Measurements from ENCODE around the gene AKNAD1.

DNA sequence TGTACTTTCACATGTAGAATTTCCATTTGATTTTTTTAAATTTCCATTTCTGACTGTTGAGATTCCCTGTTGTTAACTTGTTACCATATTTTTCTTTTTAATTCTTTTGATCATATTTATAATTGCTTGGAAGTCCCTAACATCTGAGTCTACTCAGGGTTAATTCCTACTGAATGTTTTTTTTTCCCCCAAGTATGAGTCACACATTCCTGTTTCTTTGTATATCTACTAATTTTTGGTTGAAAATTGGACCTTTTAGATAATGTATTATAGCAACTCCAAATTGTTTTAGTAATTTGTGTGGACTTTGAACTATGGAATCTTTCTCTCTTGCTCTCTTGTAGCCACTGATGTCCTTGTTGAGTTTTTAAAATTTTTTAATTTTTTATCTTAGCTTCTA is 55.8 kb downstream of the AKNAD1 start:
- TF ChIP-seq, protein P1, sequence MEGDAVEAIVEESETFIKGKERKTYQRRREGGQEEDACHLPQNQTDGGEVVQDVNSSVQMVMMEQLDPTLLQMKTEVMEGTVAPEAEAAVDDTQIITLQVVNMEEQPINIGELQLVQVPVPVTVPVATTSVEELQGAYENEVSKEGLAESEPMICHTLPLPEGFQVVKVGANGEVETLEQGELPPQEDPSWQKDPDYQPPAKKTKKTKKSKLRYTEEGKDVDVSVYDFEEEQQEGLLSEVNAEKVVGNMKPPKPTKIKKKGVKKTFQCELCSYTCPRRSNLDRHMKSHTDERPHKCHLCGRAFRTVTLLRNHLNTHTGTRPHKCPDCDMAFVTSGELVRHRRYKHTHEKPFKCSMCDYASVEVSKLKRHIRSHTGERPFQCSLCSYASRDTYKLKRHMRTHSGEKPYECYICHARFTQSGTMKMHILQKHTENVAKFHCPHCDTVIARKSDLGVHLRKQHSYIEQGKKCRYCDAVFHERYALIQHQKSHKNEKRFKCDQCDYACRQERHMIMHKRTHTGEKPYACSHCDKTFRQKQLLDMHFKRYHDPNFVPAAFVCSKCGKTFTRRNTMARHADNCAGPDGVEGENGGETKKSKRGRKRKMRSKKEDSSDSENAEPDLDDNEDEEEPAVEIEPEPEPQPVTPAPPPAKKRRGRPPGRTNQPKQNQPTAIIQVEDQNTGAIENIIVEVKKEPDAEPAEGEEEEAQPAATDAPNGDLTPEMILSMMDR (IDR thresholded peaks at IDR 0.05; ENCODE audit: low read depth, low read length, poor library complexity, severe bottlenecking) = no peak
- TF ChIP-seq EZH2phosphoT487 (IDR thresholded peaks at IDR 0.05; ENCODE audit: borderline replicate concordance, low read length) = no peak

Measured in DOHH2 (cell line).